WTC11 (cell line): Measurements from ENCODE around the gene NFU1. TPM values are rescaled to one million over a fixed set of nuclear protein-coding genes. Genes with fewer than 3 reads are reported as not detected.

Experiments used
- ATAC-seq: fragments of 200-7000 bp; cut with Tn5 transposase; 2 replicates; pipeline ENCODE4 v1.10.0; 2021; ENCODE audit warnings: mild to moderate bottlenecking, moderate library complexity
- CTCF ChIA-PET: fragments of 300-600 bp; sonication (Branson Sonifier 250); formaldehyde crosslinking; loops from one replicate; lab custom pipeline; 2021; ENCODE audit warnings: antibody characterized with exemption; lab: Charles Lee
- POLR2A ChIA-PET: fragments of 350-600 bp; sonication (Branson Sonifier 250); formaldehyde crosslinking; loops from one replicate; lab custom pipeline; 2021; ENCODE audit warnings: antibody characterized with exemption; lab: Charles Lee
- DNase-seq: peaks from one replicate; pipeline ENCODE4 v3.0.0; 2021; ENCODE audit warnings: low spot score
- H3K27ac Mint-ChIP-seq: 2 replicates; pipeline ENCODE4 v1.8.0; 2021; ENCODE audit warnings: mixed read lengths
- H3K27me3 Mint-ChIP-seq: 2 replicates; pipeline ENCODE4 v1.8.0; 2021; ENCODE audit warnings: low read depth, mild to moderate bottlenecking, moderate library complexity, mixed read lengths
- H3K36me3 Mint-ChIP-seq: 2 replicates; pipeline ENCODE4 v1.8.0; 2021; ENCODE audit warnings: mixed read lengths
- H3K4me1 Mint-ChIP-seq: 2 replicates; pipeline ENCODE4 v1.8.0; 2022; ENCODE audit warnings: mixed read lengths
- H3K4me3 Mint-ChIP-seq: 2 replicates; pipeline ENCODE4 v1.8.0; 2021; ENCODE audit warnings: mild to moderate bottlenecking, moderate library complexity, mixed read lengths
- H3K9me3 Mint-ChIP-seq: 2 replicates; pipeline ENCODE4 v1.8.0; 2021; ENCODE audit warnings: mixed read lengths
- ELF4 ChIP-seq: sonication (generic); formaldehyde crosslinking; IDR thresholded peaks from 2 replicates; pipeline ENCODE4 v1.8.1; 2022; ENCODE audit warnings: low read depth, mild to moderate bottlenecking, moderate library complexity, missing genetic modification reagents
- JAZF1 ChIP-seq: fragments of 250-450 bp; sonication (Bioruptor Pico); IDR thresholded peaks from 2 replicates; pipeline ENCODE4 v1.9.0; 2021; ENCODE audit warnings: moderate library complexity, mild to moderate bottlenecking, inconsistent platforms
- MXD4 ChIP-seq: fragments of 250-450 bp; sonication (Bioruptor Pico); IDR thresholded peaks from 2 replicates; pipeline ENCODE4 v1.8.0; 2021; ENCODE audit warnings: mild to moderate bottlenecking, moderate library complexity, borderline replicate concordance
- RORB ChIP-seq: fragments of 250-450 bp; sonication (Bioruptor Pico); IDR thresholded peaks from 2 replicates; pipeline ENCODE4 v1.9.0; 2021; ENCODE audit warnings: mild to moderate bottlenecking
- SMAD4 ChIP-seq: sonication (generic); formaldehyde crosslinking; IDR thresholded peaks from 2 replicates; pipeline ENCODE4 v1.8.0; 2022; ENCODE audit warnings: mild to moderate bottlenecking, missing genetic modification reagents
- TEAD1 ChIP-seq: sonication (generic); formaldehyde crosslinking; IDR thresholded peaks from 2 replicates; pipeline ENCODE4 v1.8.0; 2022; ENCODE audit warnings: mild to moderate bottlenecking, missing genetic modification reagents
- TEAD4 ChIP-seq: sonication (generic); formaldehyde crosslinking; IDR thresholded peaks from 2 replicates; pipeline ENCODE4 v1.8.0; 2022; ENCODE audit warnings: mild to moderate bottlenecking, missing genetic modification reagents
- ZBTB21 ChIP-seq: sonication (generic); formaldehyde crosslinking; IDR thresholded peaks from 2 replicates; pipeline ENCODE4 v1.8.1; 2023; ENCODE audit warnings: mild to moderate bottlenecking, missing genetic modification reagents, borderline replicate concordance
- ZNF121 ChIP-seq: sonication (generic); formaldehyde crosslinking; IDR thresholded peaks from 2 replicates; pipeline ENCODE4 v1.8.0; 2023; ENCODE audit warnings: missing genetic modification reagents
- ZNF396 ChIP-seq: fragments of 250-450 bp; sonication (Bioruptor Pico); IDR thresholded peaks from 2 replicates; pipeline ENCODE4 v1.8.0; 2021; ENCODE audit warnings: mild to moderate bottlenecking, moderate library complexity, borderline replicate concordance
- ZNF423 ChIP-seq: fragments of 250-450 bp; sonication (Bioruptor Pico); IDR thresholded peaks from 2 replicates; pipeline ENCODE4 v2.1.2; 2022; ENCODE audit warnings: mild to moderate bottlenecking, moderate library complexity
- total RNA-seq: library from RNA; stranded (reverse); gene quantifications from 3 replicates; pipeline ENCODE4 v1.2.3, GENCODE V29; 2021
- TF ChIP-seq, protein P1 (sequence below): sonication (generic); formaldehyde crosslinking; IDR thresholded peaks from 2 replicates; pipeline ENCODE4 v1.8.0; 2022; ENCODE audit warnings: missing genetic modification reagents
- TF ChIP-seq, protein P2 (sequence below): sonication (generic); formaldehyde crosslinking; IDR thresholded peaks from 2 replicates; pipeline ENCODE4 v1.8.1; 2023; ENCODE audit warnings: mild to moderate bottlenecking, missing genetic modification reagents, borderline replicate concordance
- TF ChIP-seq, protein P3 (sequence below): sonication (generic); formaldehyde crosslinking; IDR thresholded peaks from 2 replicates; pipeline ENCODE4 v1.8.1; 2022; ENCODE audit warnings: missing genetic modification reagents, borderline replicate concordance
- TF ChIP-seq, protein P4 (sequence below): sonication (generic); formaldehyde crosslinking; IDR thresholded peaks from 2 replicates; pipeline ENCODE4 v1.8.1; 2022; ENCODE audit warnings: mild to moderate bottlenecking, moderate library complexity, missing genetic modification reagents
- TF ChIP-seq, protein P5 (sequence below): sonication (generic); formaldehyde crosslinking; IDR thresholded peaks from 2 replicates; pipeline ENCODE4 v1.8.0; 2022; ENCODE audit warnings: mild to moderate bottlenecking, missing genetic modification reagents
- TF ChIP-seq, protein P6 (sequence below): sonication (generic); formaldehyde crosslinking; conservative IDR thresholded peaks from 2 replicates; pipeline ENCODE4 v1.8.1; 2023; ENCODE audit warnings: mild to moderate bottlenecking, low read depth, missing genetic modification reagents, moderate library complexity
- TF ChIP-seq, protein P7 (sequence below): sonication (generic); formaldehyde crosslinking; IDR thresholded peaks from 2 replicates; pipeline ENCODE4 v1.8.1; 2022; ENCODE audit warnings: low read depth, mild to moderate bottlenecking, moderate library complexity, missing genetic modification reagents, borderline replicate concordance

The NFU1 gene
- total RNA-seq, 1 experiment from 2014 or later: 39.3 TPM

DNA sequence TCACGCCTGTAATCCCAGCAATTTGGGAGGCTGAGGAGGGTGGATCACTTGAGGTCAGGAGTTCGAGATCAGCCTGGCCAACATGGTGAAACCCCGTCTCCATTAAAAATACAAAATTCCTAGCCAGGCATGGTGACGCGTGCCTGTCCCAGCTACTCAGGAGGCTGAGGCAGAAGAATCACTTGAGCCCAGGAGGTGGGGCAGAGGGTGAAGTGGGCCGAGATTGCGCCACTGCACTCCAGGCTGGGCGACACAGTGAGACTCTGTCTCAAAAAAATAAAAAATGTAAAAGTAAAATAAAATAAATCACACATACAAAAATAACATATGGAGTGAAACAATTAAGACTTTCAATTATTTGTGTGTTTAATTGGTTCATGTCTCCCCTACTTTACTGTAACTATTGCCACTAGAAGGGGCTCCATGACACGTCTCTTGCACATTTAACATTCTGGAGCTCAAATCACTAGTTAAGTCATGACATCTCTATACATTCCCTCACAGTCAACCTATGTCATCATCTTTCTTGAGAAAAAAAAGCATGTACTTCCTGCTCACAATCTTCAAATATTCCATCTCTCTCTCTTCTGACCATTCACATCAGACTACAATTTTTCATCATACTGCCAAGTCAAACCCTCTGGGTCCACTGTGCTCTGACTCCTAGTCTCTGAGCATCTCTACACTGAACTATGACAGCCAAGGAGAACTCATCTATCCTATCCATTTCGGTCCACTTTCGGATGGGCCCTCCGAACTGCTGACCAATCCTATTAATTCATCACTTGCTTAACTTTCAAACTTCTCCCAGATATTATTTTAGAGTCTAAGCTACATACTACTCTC lies 56.9 kb downstream of the NFU1 start:
- ChIA-PET POLR2A (no interaction called here), CTCF (interaction anchor here (0.8 to 1.0 kb wide), 3 partner anchors 57 to 385 kb away, joined by 3 read pairs; partner anchors contain the start of gene NFU1)
- no peak for ATAC-seq
- Mint-ChIP-seq H3K27me3 (no peaks in the 10 kb centered on the region), H3K4me3 (no peak overlapping the region), H3K9me3 (no peaks in the 10 kb centered on the region), H3K36me3 (no peaks in the 10 kb centered on the region), H3K27ac (peak overlapping the region; percentile 1; the same call in 1 of the 2 replicates), H3K4me1 (peaks cover 29% of the 10 kb centered on the region)
- TF ChIP-seq ZNF396 (CRISPR knock-in tag) (no peak), RORB (CRISPR knock-in tag) (no peak), ZNF121 (CRISPR knock-in tag) (peak; percentile 33; the same call in 1 of the 2 replicates), MXD4 (CRISPR knock-in tag) (no peak), JAZF1 (CRISPR knock-in tag) (no peak), SMAD4 (CRISPR knock-in tag) (no peak)
- TF ChIP-seq, protein P1, sequence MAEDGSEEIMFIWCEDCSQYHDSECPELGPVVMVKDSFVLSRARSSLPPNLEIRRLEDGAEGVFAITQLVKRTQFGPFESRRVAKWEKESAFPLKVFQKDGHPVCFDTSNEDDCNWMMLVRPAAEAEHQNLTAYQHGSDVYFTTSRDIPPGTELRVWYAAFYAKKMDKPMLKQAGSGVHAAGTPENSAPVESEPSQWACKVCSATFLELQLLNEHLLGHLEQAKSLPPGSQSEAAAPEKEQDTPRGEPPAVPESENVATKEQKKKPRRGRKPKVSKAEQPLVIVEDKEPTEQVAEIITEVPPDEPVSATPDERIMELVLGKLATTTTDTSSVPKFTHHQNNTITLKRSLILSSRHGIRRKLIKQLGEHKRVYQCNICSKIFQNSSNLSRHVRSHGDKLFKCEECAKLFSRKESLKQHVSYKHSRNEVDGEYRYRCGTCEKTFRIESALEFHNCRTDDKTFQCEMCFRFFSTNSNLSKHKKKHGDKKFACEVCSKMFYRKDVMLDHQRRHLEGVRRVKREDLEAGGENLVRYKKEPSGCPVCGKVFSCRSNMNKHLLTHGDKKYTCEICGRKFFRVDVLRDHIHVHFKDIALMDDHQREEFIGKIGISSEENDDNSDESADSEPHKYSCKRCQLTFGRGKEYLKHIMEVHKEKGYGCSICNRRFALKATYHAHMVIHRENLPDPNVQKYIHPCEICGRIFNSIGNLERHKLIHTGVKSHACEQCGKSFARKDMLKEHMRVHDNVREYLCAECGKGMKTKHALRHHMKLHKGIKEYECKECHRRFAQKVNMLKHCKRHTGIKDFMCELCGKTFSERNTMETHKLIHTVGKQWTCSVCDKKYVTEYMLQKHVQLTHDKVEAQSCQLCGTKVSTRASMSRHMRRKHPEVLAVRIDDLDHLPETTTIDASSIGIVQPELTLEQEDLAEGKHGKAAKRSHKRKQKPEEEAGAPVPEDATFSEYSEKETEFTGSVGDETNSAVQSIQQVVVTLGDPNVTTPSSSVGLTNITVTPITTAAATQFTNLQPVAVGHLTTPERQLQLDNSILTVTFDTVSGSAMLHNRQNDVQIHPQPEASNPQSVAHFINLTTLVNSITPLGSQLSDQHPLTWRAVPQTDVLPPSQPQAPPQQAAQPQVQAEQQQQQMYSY (CRISPR knock-in tag): no peak
- TF ChIP-seq, protein P2, sequence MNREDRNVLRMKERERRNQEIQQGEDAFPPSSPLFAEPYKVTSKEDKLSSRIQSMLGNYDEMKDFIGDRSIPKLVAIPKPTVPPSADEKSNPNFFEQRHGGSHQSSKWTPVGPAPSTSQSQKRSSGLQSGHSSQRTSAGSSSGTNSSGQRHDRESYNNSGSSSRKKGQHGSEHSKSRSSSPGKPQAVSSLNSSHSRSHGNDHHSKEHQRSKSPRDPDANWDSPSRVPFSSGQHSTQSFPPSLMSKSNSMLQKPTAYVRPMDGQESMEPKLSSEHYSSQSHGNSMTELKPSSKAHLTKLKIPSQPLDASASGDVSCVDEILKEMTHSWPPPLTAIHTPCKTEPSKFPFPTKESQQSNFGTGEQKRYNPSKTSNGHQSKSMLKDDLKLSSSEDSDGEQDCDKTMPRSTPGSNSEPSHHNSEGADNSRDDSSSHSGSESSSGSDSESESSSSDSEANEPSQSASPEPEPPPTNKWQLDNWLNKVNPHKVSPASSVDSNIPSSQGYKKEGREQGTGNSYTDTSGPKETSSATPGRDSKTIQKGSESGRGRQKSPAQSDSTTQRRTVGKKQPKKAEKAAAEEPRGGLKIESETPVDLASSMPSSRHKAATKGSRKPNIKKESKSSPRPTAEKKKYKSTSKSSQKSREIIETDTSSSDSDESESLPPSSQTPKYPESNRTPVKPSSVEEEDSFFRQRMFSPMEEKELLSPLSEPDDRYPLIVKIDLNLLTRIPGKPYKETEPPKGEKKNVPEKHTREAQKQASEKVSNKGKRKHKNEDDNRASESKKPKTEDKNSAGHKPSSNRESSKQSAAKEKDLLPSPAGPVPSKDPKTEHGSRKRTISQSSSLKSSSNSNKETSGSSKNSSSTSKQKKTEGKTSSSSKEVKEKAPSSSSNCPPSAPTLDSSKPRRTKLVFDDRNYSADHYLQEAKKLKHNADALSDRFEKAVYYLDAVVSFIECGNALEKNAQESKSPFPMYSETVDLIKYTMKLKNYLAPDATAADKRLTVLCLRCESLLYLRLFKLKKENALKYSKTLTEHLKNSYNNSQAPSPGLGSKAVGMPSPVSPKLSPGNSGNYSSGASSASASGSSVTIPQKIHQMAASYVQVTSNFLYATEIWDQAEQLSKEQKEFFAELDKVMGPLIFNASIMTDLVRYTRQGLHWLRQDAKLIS (CRISPR knock-in tag): no peak
- TF ChIP-seq, protein P3, sequence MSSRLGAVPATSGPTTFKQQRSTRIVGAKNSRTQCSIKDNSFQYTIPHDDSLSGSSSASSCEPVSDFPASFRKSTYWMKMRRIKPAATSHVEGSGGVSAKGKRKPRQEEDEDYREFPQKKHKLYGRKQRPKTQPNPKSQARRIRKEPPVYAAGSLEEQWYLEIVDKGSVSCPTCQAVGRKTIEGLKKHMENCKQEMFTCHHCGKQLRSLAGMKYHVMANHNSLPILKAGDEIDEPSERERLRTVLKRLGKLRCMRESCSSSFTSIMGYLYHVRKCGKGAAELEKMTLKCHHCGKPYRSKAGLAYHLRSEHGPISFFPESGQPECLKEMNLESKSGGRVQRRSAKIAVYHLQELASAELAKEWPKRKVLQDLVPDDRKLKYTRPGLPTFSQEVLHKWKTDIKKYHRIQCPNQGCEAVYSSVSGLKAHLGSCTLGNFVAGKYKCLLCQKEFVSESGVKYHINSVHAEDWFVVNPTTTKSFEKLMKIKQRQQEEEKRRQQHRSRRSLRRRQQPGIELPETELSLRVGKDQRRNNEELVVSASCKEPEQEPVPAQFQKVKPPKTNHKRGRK (CRISPR knock-in tag): no peak
- DNase-seq: no peak

DNA sequence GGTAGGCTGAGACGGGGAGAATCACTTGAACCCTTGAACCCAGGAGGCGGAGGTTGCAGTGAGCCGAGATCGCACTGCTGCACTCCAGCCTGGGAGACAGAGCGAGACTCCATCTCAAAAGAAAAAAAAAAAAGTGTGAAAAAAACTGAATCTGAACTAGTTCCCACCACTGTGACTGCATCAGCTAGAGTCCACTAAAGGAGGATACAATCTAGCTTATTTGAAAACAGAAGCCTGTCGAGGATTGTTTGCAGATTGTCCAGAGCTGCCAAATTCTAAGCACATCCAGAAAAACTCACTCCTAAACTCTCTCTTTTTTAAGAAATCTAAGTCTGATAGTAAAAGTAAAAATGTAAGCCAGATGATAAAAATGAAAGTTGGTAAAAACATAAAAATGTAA lies 60.8 kb downstream of the NFU1 start:
- DNase-seq (no peak), ATAC-seq (no peak)
- Mint-ChIP-seq H3K9me3 (no peaks in the 10 kb centered on the region), H3K27me3 (no peaks in the 10 kb centered on the region), H3K36me3 (peaks cover 16% of the 10 kb centered on the region), H3K4me1 (peaks cover 9% of the 10 kb centered on the region), H3K27ac (peak overlapping the region; percentile 90), H3K4me3 (no peak overlapping the region)
- ChIA-PET CTCF (interaction anchor here (0.9 to 2.9 kb wide), 15 partner anchors 9 to 348 kb away, joined by 3 to 30 read pairs (median 5); partner anchors contain the start of genes GFPT1 and NFU1), POLR2A (interaction anchor here (0.7 kb wide), 1 partner anchor 329 kb away, joined by 3 read pairs; no protein-coding TSS in a partner anchor)
- TF ChIP-seq TEAD4 (CRISPR knock-in tag) (no peak), ELF4 (no peak), ZBTB21 (CRISPR knock-in tag) (no peak), TEAD1 (CRISPR knock-in tag) (no peak), ZNF423 (no peak)
- TF ChIP-seq, protein P4, sequence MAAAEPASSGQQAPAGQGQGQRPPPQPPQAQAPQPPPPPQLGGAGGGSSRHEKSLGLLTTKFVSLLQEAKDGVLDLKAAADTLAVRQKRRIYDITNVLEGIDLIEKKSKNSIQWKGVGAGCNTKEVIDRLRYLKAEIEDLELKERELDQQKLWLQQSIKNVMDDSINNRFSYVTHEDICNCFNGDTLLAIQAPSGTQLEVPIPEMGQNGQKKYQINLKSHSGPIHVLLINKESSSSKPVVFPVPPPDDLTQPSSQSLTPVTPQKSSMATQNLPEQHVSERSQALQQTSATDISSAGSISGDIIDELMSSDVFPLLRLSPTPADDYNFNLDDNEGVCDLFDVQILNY: no peak
- TF ChIP-seq, protein P5, sequence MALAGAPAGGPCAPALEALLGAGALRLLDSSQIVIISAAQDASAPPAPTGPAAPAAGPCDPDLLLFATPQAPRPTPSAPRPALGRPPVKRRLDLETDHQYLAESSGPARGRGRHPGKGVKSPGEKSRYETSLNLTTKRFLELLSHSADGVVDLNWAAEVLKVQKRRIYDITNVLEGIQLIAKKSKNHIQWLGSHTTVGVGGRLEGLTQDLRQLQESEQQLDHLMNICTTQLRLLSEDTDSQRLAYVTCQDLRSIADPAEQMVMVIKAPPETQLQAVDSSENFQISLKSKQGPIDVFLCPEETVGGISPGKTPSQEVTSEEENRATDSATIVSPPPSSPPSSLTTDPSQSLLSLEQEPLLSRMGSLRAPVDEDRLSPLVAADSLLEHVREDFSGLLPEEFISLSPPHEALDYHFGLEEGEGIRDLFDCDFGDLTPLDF (CRISPR knock-in tag): no peak
- TF ChIP-seq, protein P6, sequence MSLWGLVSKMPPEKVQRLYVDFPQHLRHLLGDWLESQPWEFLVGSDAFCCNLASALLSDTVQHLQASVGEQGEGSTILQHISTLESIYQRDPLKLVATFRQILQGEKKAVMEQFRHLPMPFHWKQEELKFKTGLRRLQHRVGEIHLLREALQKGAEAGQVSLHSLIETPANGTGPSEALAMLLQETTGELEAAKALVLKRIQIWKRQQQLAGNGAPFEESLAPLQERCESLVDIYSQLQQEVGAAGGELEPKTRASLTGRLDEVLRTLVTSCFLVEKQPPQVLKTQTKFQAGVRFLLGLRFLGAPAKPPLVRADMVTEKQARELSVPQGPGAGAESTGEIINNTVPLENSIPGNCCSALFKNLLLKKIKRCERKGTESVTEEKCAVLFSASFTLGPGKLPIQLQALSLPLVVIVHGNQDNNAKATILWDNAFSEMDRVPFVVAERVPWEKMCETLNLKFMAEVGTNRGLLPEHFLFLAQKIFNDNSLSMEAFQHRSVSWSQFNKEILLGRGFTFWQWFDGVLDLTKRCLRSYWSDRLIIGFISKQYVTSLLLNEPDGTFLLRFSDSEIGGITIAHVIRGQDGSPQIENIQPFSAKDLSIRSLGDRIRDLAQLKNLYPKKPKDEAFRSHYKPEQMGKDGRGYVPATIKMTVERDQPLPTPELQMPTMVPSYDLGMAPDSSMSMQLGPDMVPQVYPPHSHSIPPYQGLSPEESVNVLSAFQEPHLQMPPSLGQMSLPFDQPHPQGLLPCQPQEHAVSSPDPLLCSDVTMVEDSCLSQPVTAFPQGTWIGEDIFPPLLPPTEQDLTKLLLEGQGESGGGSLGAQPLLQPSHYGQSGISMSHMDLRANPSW (CRISPR knock-in tag): no peak
- TF ChIP-seq, protein P7, sequence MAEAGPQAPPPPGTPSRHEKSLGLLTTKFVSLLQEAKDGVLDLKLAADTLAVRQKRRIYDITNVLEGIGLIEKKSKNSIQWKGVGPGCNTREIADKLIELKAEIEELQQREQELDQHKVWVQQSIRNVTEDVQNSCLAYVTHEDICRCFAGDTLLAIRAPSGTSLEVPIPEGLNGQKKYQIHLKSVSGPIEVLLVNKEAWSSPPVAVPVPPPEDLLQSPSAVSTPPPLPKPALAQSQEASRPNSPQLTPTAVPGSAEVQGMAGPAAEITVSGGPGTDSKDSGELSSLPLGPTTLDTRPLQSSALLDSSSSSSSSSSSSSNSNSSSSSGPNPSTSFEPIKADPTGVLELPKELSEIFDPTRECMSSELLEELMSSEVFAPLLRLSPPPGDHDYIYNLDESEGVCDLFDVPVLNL: no peak
